ENCODE measurements around the gene CYP2C9.
"Not testable (repeated sequence)": the region's sequence is repeated elsewhere in the genome, so short reads cannot be mapped to it uniquely, and the experiment has no call there.

Gene CYP2C9

DNA sequence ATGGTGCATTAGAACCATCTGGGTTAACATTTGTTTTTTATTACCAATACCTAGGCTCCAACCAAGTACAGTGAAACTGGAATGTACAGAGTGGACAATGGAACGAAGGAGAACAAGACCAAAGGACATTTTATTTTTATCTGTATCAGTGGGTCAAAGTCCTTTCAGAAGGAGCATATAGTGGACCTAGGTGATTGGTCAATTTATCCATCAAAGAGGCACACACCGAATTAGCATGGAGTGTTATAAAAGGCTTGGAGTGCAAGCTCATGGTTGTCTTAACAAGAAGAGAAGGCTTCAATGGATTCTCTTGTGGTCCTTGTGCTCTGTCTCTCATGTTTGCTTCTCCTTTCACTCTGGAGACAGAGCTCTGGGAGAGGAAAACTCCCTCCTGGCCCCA, at the start of gene CYP2C9:
TSS of gene CYP2C9 (plus strand) at position 276 of the 400 bp plus-strand sequence. CDS start at position 301, 25 bp downstream.
- DNase-seq: no peak

DNA sequence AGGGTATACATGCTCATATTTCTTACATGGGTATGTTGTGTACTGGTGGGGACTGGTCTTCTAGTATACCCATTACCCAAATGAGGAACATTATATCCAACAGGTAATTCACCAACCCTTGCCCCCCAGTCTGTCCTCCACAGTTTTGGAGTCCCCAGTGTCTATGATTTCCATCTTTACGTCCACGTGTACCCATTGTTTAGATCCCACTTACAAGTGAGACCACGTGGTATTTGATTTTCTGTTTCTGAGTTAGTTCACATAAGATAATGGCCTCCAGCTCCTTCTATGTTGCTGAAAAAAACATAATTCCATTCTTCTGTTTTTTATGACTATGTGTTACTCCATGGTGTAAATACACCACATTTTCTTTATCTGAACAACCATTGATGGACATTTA, 49.3 kb upstream of the CYP2C9 start:
- DNase-seq: no peak

DNA sequence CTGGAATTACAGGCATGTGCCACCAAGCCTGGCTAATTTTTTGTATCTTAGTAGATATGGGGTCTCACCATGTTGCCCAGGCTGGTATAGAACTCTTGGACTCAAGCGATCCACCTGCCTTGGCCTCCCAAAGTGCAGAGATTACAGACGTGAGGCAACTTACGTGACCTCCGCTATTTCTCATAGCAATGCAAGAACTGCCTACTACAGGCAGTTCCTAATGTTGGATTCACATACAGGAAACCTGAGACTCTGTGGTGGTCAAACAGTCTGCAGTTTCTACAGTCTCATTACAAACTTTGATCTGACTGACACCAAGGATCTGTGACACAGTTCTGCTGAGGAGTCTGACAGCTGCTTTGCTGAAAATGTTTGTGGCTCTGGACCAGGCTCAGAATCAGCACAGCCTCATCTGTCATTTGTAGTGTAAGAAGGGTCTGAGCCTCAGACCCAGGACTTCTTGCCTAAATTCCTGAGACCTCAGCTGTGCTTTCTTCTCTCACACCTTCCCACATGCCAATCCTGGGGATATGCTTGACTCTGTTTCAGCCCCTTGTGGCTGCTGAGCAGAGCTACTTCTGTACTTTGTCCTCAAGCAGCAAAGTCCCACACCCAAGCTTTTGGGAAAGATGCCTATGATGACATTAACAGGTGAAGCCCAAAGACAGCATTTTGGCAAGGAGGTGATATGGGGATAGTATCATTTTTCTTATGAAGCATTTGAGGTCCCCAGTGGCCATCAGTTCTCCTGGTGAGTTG, 48.0 kb upstream of the CYP2C9 start:
- no peak for DNase-seq

DNA sequence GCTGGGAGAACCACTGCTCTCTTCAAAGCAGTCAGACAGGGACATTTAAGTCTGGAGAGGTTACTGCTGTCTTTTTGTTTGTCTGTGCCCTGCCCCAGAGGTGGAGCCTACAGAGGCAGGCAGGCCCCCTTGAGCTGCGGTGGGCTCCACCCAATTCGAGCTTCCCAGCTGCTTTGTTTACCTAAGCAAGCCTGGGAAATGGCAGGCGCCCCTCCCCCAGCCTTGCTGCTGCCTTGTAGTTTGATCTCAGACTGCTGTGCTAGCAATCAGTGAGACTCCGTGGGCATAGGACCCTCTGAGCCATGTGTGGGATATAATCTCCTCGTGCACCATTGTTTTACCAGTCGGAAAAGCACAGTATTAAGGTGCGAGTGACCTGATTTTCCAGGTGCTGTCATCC, 40.0 kb upstream of the CYP2C9 start:
- not testable (repeated sequence) for DNase-seq

DNA sequence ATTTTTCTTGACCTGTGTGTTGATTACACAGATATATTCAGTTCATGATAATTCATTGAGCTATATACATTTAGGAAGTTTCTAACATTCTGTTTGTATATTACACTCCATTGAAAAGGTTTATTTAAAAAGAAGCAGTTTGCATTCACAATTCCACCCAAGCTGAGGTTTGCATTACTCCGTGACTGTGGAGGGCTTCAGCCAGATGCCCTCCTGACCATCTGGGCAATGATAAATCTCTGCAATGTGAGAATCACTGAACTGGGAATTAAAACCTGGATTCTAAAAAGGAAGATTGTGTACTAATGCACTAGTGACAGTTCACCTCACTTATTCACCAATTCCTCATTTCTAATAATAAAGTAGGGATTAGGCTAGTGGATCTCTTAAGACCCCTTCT, 36.4 kb upstream of the CYP2C9 start:
- no peak for DNase-seq

DNA sequence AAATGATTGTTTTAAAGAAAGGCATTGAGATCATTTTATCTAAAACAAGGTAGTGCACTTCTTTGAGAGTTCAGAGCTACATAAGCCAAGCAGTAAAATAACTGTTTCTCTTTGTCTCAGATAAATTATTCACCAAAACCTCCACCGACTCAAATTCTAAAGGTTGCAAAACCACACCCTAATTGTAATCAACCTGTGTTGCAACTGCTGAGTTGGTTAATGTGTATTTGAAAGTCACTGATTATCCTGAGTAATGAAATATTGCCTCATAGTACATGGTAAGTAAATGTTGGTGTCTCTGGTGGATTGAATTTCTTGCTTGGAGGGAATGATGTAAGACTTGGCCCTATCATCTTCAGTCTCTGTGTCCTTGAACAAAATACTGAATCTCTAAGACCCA, 35.9 kb upstream of the CYP2C9 start:
- DNase-seq: no peak

DNA sequence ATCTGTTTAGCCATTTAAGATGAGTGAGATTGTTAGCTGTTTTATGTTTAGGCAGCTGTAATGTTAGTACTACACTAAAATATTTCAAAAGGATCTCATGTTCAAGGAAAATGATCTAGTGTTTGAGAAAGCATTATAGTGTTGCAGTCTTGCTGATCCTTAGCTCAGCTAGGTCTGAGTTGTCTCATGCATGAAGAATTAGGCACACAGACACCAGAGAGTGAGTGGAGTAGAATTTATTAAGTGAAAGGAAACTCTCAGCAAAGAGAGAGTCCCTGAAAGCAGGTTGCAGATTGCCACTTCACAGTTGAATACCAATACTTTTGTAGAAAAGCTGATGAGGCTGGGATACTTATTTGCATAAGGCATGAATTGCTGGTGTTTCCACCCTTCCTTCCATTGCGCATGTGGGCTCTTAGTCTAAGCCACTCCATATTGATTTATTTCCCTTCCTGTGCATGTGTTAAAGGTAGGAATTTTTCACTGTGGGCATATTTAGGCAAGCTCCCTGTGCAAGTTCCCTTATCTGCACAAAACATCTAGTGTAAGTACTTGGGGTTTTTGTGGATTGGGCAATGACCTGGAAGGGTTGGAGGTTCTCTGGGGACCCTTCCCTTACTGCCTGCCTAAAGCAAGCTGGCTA, 33.8 kb upstream of the CYP2C9 start:
- not testable (repeated sequence) for DNase-seq

DNA sequence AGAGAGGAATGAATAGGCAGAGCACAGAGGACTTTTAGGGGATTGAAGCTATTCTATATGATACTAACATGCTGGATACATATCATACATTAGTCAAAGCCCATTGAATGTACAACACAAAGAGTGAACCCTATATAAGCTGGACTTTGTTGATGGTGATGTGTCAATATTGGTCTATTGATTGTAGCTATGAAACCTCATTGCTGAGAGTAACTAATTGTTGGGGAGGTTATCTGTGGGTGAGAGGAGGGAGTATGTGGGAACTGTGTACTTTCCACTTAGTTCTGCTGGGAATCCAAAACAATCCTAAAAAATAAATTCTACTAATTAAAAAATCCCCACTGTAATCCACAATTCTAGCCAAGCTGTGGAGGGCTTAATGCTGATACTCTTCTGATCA, 22.0 kb upstream of the CYP2C9 start:
- no peak for DNase-seq

DNA sequence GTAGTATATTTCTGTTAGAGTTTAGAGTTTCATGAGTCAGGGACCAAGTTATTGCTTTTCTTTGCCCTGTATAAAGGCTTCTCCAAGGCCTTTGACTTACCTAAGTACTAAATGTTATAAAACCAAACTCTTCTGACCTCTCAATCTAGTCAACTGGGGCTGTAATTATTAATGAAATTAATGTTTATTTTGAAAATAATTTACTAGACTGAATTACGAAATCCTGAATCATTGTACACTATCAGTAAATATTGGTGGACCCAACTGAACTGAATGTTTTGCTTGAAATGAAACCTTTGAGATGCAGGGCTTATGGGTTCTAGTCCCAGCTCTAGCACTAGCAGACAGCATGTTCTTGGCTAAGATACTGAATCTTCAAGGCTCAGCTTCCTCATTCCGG, 1.7 kb upstream of the CYP2C9 start:
- DNase-seq: no peak

DNA sequence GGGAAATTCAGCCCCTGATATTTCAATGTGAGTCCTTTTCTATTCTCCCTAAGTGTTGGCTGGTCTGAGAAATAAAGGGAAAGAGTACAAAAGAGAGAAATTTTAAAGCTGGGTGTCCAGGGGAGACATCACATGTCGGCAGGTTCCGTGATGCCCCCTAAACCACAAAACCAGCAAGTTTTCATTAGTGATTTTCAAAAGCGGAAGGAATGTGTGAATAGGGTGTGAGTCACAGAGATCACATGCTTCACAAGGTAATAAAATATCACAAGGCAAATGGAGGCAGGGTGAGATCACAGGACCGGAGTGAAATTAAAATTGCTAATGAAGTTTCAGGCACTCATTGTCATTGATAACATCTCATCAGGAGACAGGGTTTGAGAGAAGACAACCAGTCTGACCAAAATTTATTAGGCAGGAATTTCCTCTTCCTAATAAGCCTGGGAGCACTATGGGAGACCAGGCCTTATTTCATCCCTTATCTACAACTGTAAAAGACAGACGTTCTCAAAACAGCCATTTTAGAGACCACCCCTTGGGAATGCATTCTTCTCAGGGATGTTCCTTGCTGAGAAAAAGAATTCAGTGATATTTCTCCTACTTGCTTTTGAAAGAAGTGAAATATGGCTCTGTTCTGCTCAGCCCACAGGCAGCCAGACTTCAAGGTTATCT, 5.1 kb downstream of the CYP2C9 start:
- not testable (repeated sequence) for DNase-seq

DNA sequence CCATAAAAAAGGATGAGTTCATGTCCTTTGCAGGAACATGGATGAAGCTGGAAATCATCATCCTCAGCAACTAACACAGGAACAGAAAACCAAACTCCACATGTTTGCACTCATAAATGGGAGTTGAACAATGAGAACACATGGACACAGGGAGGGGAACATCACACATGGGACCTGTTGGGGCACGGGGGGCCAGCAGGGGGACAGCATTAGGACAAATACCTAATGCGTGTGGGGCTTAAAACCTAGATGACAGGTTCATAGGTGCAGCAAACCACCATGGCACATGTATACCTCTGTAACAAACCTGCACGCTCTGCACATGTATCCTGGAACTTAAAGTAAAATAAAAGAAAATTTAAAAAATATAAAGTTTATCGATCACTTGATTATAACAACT, 7.7 kb downstream of the CYP2C9 start:
- not testable (repeated sequence) for DNase-seq

DNA sequence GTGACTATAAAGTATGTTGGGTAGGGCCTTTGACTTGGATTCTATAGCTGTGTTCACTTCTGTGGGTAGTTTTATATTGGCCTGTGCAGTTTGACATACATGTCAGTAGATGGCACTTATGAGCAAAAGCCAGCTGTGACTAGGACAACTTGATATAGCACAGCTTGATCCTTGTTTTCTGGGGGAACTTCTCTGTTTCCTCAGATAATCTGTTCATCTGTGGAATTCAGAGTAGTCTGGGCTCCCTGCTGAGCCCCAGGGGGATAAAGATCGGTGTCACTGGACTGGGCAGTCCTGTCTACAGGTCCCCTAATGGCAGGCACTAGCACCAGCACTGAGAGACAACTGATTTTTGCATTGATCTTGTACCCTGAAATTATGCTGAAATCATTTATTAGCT, 25.4 kb downstream of the CYP2C9 start:
- DNase-seq: no peak

DNA sequence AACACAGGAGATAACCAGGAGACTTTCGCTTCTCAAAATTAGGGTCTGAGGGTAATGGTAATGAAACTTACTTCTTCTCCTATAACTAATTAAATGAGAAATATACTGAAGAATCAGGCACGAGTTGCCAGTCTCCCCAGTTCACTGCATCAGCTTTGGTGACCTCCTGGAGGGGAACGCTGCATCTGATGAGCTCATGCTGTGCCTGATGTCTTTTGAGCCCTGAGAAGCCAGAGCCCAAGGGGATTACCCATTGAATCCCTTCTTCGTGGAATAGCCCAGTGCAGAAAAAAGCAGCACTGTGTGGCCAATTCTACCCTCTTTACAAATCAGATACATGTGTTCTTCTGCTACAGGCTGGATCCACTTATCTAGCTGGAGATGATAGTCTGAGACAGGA, 45.1 kb downstream of the CYP2C9 start:
- DNase-seq: no peak

DNA sequence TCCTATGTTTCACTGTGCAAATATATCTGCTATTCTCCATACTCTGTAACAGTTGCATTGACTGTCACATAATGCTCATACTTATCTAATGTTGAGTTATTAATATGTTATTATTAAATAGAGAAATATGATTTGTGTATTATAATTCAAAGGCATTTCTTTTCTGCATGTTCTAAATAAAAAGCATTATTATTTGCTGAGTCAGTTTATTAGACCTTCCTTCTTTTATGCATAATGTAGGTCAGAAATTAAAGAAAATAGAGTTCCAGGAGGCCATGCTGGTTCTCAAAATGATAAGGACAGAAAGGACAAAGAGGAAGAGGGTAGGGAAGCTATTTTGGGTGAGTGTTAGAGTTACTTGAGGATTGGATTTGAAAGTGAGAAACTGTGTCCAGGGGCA, 50.7 kb downstream of the CYP2C9 start:
- no peak for DNase-seq

DNA sequence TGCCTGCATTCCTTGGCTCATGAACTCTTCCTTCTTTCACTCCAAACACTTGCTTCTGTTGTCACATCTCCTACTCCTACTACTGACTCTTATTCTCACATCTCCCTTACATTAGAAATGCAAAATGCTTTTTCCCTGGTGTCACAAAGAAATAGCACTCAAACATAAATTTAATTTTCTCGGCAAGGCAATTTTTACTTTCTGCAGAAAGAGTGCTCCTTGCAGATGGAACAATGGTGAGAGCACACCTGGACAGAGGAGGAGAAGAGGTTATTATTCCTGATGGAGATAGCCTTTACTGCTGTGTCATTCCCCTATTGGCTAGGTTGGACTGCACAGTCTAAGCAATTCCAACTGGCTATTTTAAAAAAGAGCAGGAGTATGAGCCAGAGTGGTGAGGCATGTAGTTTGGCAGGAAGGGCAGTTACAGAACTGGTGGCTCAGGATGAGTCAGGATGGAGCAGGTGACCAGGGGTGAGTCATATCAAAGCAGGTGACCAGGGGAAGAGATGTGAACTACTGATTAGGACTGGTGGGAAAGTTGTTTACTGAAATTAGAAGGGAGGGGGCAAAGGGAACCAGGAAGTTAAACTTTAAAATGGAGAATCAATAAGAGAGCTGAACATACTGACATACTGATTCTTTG, 52.9 kb downstream of the CYP2C9 start:
- no peak for DNase-seq

DNA sequence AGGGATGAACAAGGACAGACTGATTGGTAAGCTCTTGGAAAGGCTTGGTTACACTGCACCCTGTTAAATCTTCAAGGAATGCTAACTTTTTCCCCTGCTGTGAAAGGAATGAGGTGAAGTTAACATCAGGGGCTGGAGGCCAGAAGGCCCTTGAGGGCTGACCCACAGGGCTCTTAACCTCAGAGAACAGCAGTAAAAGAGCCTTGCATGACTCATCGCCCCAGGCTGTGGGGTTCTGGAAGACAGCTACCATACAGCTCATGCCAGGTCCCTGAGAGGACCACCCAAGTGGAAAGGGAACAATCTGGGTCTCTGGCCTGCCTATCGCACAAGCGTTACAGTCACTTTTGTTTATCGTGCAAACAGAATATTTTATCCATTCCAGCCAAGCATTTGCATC, 54.4 kb downstream of the CYP2C9 start:
- no peak for DNase-seq

DNA sequence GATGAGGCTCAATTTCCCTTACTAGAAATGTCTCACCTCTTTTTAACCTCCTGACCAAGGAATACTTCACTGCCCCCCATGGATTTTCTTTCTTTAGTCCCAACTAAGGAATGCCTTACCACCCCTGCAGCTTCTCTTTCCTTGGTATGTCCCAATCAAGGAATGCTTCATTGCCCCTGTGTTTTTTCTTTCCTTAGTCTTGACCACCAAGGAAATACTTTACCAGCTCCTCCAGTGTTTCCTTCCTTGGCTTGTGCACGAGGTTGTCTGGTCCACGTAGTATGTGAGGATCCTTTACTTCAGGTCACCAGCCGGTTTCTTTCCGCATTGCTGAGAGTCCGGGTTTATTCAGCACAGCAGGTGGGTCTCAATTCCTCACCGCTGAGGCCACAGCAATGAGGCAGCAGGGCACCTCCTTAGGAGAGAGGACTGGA, 59.3 kb downstream of the CYP2C9 start:
- no peak for DNase-seq

DNA sequence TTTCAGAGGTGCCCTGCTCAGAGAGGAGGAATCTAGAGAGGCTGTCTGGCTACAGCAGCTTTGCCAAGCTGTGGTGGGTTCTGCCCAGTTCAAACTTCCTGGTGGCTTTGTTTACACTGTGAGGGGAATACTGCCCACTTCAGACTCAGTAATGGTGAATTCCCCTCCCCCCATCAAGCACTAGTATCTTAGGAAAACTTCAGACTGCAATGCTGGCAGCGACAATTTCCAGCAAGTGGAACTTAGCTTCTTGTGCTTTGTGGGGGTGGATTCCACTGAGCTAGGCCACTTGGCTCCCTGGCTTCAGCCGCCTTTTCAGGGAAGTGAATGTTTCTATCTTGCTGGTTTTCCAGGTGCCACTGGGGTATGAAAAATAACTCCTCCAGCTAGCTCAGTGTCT, 88.0 kb downstream of the CYP2C9 start:
- DNase-seq: no peak

DNA sequence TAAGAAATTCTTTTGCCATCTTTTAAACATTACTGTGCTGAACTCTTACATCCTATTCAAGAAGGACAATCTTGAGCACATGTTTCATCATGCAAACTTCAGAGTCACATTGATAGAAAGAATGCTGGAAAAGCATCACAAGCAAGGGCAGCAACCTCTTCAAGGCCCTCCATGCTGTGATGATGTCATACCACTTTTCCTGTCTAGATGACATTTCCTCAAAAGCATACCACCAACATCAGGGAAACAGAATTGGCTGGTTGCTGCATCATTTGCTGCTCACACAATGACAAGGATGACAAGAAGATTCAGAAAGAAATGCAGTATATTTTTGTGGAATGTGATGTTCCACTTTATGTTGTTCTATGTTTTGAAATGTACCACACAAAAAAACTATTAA, 93.2 kb downstream of the CYP2C9 start:
- DNase-seq: no peak

DNA sequence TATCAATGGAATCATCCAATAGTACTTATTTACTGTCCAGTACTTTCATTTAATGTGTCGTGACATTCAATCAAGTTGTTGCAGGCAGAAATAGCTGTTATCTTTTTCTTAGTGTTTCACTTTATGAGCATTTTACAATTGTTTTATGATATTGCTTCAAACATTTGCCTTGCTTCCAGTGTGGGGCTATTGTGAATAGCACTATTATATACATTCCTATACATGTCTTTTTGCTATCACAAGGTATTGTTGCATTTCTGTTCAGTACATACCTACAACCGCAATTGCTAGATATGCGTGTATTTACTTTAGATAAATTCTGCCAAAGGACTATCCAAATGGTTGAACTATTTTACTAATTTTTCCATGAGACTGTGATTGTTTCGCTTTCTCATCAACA, 95.9 kb downstream of the CYP2C9 start:
- no peak for DNase-seq

DNA sequence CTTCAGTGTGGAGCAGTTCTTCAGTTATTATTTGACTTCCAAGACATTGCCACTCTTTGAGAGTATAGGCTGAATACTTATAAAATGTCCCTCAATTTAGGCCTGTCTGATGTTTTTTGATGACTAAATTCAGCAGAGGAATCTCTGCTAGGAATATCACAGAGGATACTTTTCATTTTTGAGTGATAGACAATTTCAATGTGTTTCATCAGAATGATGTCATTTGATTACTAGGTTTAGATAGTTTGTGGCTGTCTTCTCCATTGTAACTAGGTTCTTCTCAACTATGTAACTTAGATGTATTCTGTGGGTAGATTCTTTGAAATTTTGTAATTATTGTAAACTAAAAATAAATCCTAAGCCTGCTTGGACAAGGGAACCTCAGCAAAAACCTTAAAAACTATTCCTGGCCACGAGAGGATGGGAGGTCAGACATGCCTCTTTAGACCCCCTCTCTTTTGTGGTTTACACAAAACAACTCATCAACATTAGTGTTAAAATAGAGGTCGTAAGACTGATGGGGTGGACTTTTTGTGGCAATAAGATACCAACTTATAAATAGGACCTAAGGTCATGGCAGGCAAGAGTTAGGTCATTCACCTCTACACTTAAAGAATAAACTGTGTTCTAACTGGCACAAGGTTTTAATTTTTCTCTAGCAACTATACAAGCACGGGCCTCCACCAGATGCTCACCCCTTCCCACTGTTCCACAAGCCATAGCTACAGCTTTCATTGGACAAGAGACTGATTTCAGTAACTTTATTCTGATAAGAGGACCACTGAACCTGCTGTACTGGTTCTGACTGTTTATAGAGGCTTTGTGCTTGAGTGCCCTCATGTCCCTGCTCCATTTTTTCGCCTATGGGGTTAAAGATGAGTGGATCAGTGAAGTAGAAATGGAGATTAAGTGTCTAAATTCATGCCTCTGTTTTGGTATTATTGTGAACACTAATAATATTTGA, 97.2 kb downstream of the CYP2C9 start:
- no peak for DNase-seq

DNA sequence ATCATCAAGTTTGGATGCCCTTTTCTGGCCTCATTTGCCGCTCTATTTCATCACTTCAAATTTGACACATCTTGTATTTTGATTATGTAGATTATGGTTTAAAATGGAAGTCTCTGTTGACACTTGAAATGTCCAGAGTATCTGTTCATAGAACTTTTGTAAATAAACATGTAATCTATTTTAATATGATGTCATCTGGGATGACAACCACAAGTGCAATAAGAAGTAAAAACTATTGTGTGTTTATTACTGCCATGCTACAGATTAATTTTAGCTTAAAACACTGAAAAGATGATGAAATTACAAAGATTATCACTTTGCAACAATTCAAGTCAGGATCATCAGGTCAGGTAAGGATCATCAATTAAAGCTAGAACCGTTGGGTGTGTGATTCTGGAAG, 100.8 kb downstream of the CYP2C9 start:
- DNase-seq: no peak

Measured in CD4-positive, alpha-beta T cell treated with Interleukin-12 subunit alpha and Interleukin-12 subunit beta, for 1 hour (primary cell).